Anterior cingulate cortex (tissue), 58 donors: ENCODE data around the gene ZNF558.
"Not testable (repeated sequence)": the region's sequence is repeated elsewhere in the genome, so short reads cannot be mapped to it uniquely, and the experiment has no call there.

Experiments used
- DNase-seq, 58 donors: peaks; one replicate each; lab custom pipeline; 2025; lab: John Stamatoyannopoulos, UW

Gene ZNF558

GRCh38 chr19:8811315-8812172 lies 20.6 kb downstream of the ZNF558 start:
- no peak for DNase-seq

GRCh38 chr19:8806661-8807060 lies 25.4 kb downstream of the ZNF558 start:
- no peak for DNase-seq

GRCh38 chr19:8794823-8795222 lies 37.3 kb downstream of the ZNF558 start:
- DNase-seq, result no peak

- DNase-seq, result not testable (repeated sequence)
Measured at GRCh38 chr19:8773587-8773986, 58.5 kb downstream of the ZNF558 start.

- DNase-seq, result not testable (repeated sequence)
Measured at GRCh38 chr19:8769265-8769664, 62.8 kb downstream of the ZNF558 start.

GRCh38 chr19:8767257-8767656 lies 64.8 kb downstream of the ZNF558 start:
- not testable (repeated sequence) for DNase-seq
